K562 (cell line): ENCODE data around the gene PHTF2. TPM values are rescaled to one million over a fixed set of nuclear protein-coding genes. Genes with fewer than 3 reads are reported as not detected.

Experiments used
- BACH1 ChIP-seq: fragments of 200-800 bp; sonication (Bioruptor generic); IDR thresholded peaks from 2 replicates; pipeline ENCODE4 v1.6.1; 2016; ENCODE audit warnings: missing genetic modification characterization, missing compliant biosample characterization
- BRD4 ChIP-seq: fragments of 200-600 bp; sonication (generic); IDR thresholded peaks from 2 replicates; pipeline ENCODE4 v1.6.1; 2017; ENCODE audit warnings: inconsistent platforms
- C11orf30 ChIP-seq: fragments of 450-650 bp; IDR thresholded peaks from 2 replicates; pipeline ENCODE4 v1.6.1; 2016; ENCODE audit warnings: low read depth, mild to moderate bottlenecking
- CHD2 ChIP-seq: IDR thresholded peaks from 2 replicates; pipeline ENCODE4 v1.6.1; 2011; ENCODE audit warnings: low read depth, low read length
- CREB1 ChIP-seq, 2 experiments: sonication (generic) in 1 of 2; formaldehyde crosslinking in 1 of 2; IDR thresholded peaks; 2 replicates each; pipeline versions ENCODE4 v1.6.1 to v1.8.0; 2012 to 2022; ENCODE audit warnings: inconsistent platforms in 1 of 2, mild to moderate bottlenecking in 1 of 2, missing genetic modification reagents in 1 of 2, moderate library complexity in 1 of 2
- ETV5 ChIP-seq: sonication (generic); formaldehyde crosslinking; IDR thresholded peaks from 2 replicates; pipeline ENCODE4 v1.4.0; 2020; ENCODE audit warnings: low read depth, mild to moderate bottlenecking, missing genetic modification reagents
- FOSL1 ChIP-seq: fragments of 200-800 bp; sonication (Bioruptor generic); conservative IDR thresholded peaks from 2 replicates; pipeline ENCODE4 v1.6.1; 2016; ENCODE audit warnings: missing genetic modification characterization, missing compliant biosample characterization
- HDAC1 ChIP-seq, 2 experiments: fragments of 450-650 bp; IDR thresholded peaks; 2 replicates each; pipeline ENCODE4 v1.6.1; 2016 to 2017; ENCODE audit warnings: inconsistent platforms in 1 of 2, mild to moderate bottlenecking in 1 of 2, moderate library complexity in 1 of 2
- KLF6 ChIP-seq: fragments of 250-450 bp; sonication (Bioruptor Pico); IDR thresholded peaks from 2 replicates; pipeline ENCODE4 v1.4.0; 2020; ENCODE audit warnings: mild to moderate bottlenecking, moderate library complexity, borderline replicate concordance
- MAFF ChIP-seq: IDR thresholded peaks from 2 replicates; pipeline ENCODE4 v1.6.1; 2012; ENCODE audit warnings: low read length, improper control_type of control experiment
- MAFG ChIP-seq: fragments of 450-650 bp; conservative IDR thresholded peaks from 2 replicates; pipeline ENCODE4 v1.6.1; 2016; ENCODE audit warnings: missing genetic modification characterization, missing compliant biosample characterization
- MAFK ChIP-seq: IDR thresholded peaks from 2 replicates; pipeline ENCODE4 v1.6.1; 2011; ENCODE audit warnings: low read length, improper control_type of control experiment
- NR3C1 ChIP-seq: sonication (generic); formaldehyde crosslinking; IDR thresholded peaks from 2 replicates; pipeline ENCODE4 v1.8.1; 2022; ENCODE audit warnings: missing genetic modification reagents
- SPI1 ChIP-seq: IDR thresholded peaks from 2 replicates; pipeline ENCODE4 v1.6.1; 2011; ENCODE audit warnings: low read depth, low read length, control low read depth, borderline replicate concordance
- ZFP36 ChIP-seq: fragments of 150-350 bp; IDR thresholded peaks from 2 replicates; pipeline ENCODE4 v1.6.1; 2018; ENCODE audit warnings: low read length, low read depth; ENCODE audit not compliant: partially characterized antibody
- polyA plus RNA-seq, 8 experiments: library from polyadenylated mRNA; depleted of rRNA in 4 of 8; stranded (reverse) in 5 of 8; unstranded in 3 of 8; fragments of >200 nt; fragmentation: Nextera tagmentation in 2 of 8; fragmentation: Illumina TruSeq in 1 of 8; extraction: Ambion mirVana in 2 of 8; extraction: Trizol in 1 of 8; gene quantifications; 2 replicates each; pipeline versions ENCODE4 v1.2.1 to v1.2.3, GENCODE V29; 2011 to 2014; ENCODE audit warnings: inconsistent platforms in 1 of 8, missing spikeins in 1 of 8
- total RNA-seq, 7 experiments: library from RNA; depleted of rRNA in 6 of 7; stranded (reverse); fragments of >200 nt in 6 of 7; fragmentation: Illumina TruSeq in 2 of 7; extraction: Trizol in 2 of 7; gene quantifications; 2 replicates each; pipeline versions ENCODE4 v1.2.1 to v1.2.3, GENCODE V29; 2011 to 2021; ENCODE audit warnings: low replicate concordance in 1 of 7
- TF ChIP-seq, protein P1 (sequence below), 3 experiments: fragments of 200-800 bp in 1 of 3; fragments of 250-450 bp in 1 of 3; fragments of 450-650 bp in 1 of 3; sonication (Bioruptor Pico) in 1 of 3; sonication (Bioruptor generic) in 1 of 3; formaldehyde crosslinking in 1 of 3; IDR thresholded peaks; 2 replicates each; pipeline versions ENCODE4 v1.6.1 to v1.8.0; 2016 to 2022; ENCODE audit warnings: mild to moderate bottlenecking in 2 of 3, missing genetic modification characterization in 2 of 3, missing compliant biosample characterization in 1 of 3, moderate library complexity in 1 of 3
- TF ChIP-seq, protein P2 (sequence below): fragments of 450-650 bp; IDR thresholded peaks from one replicate; pipeline ENCODE4 v1.6.1; 2018; ENCODE audit warnings: mild to moderate bottlenecking, moderate library complexity; ENCODE audit not compliant: partially characterized antibody
- TF ChIP-seq, protein P3 (sequence below): fragments of 450-650 bp; IDR thresholded peaks from 2 replicates; pipeline ENCODE4 v1.6.1; 2016
- TF ChIP-seq, protein P4 (sequence below): sonication (generic); IDR thresholded peaks from 2 replicates; pipeline ENCODE4 v1.6.1; 2016

PHTF2 gene
- total and polyA plus RNA-seq, 9 of the 15 experiments (the other 6 are each of a cell fraction or from before 2014, with no cell fraction given): 17.9 to 43.6 (median 25.4) TPM

DNA sequence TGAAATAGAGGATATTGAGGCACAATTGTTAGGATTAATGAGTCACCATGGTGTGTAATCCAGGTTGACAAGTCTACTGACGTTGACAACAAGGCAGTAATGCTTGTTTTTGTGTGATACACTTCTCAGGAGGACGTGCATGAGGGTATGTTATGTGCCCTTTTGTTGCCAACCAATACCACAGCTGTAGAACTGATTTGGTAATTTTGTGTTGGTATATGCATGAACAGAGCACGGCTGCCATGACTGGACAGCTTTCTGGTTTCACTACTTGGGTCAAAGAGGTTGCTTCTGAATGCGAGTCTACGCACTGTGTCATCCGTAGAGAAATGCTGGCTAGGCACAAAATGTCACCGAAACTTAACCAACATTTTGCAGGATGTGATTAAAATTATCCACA, 32.9 kb downstream of the PHTF2 start (continued):
- TF ChIP-seq, protein P1, sequence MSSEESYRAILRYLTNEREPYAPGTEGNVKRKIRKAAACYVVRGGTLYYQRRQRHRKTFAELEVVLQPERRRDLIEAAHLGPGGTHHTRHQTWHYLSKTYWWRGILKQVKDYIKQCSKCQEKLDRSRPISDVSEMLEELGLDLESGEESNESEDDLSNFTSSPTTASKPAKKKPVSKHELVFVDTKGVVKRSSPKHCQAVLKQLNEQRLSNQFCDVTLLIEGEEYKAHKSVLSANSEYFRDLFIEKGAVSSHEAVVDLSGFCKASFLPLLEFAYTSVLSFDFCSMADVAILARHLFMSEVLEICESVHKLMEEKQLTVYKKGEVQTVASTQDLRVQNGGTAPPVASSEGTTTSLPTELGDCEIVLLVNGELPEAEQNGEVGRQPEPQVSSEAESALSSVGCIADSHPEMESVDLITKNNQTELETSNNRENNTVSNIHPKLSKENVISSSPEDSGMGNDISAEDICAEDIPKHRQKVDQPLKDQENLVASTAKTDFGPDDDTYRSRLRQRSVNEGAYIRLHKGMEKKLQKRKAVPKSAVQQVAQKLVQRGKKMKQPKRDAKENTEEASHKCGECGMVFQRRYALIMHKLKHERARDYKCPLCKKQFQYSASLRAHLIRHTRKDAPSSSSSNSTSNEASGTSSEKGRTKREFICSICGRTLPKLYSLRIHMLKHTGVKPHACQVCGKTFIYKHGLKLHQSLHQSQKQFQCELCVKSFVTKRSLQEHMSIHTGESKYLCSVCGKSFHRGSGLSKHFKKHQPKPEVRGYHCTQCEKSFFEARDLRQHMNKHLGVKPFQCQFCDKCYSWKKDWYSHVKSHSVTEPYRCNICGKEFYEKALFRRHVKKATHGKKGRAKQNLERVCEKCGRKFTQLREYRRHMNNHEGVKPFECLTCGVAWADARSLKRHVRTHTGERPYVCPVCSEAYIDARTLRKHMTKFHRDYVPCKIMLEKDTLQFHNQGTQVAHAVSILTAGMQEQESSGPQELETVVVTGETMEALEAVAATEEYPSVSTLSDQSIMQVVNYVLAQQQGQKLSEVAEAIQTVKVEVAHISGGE (CRISPR knock-in tag; IDR thresholded peaks at IDR 0.05): no peak
- peak; percentile 28; the same call in 1 of the 2 replicates for TF ChIP-seq BACH1
- no peak for TF ChIP-seq NR3C1 (CRISPR knock-in tag)
- no peak for TF ChIP-seq KLF6 (CRISPR knock-in tag)
- TF ChIP-seq, protein P2, sequence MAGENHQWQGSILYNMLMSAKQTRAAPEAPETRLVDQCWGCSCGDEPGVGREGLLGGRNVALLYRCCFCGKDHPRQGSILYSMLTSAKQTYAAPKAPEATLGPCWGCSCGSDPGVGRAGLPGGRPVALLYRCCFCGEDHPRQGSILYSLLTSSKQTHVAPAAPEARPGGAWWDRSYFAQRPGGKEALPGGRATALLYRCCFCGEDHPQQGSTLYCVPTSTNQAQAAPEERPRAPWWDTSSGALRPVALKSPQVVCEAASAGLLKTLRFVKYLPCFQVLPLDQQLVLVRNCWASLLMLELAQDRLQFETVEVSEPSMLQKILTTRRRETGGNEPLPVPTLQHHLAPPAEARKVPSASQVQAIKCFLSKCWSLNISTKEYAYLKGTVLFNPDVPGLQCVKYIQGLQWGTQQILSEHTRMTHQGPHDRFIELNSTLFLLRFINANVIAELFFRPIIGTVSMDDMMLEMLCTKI: no peak
- TF ChIP-seq C11orf30: peak; percentile 83
- no peak for TF ChIP-seq CHD2
- peak; percentile 50 for TF ChIP-seq MAFK
- TF ChIP-seq MAFG (tag): peak; percentile 51; the same call in 1 of the 2 replicates
- no peak for TF ChIP-seq CREB1 (IDR thresholded peaks at IDR 0.05)
- TF ChIP-seq CREB1 (CRISPR knock-in tag; IDR thresholded peaks at IDR 0.05): no peak
- peak; percentile 52; the same call in 1 of the 2 replicates for TF ChIP-seq MAFF
- TF ChIP-seq FOSL1: peak; percentile 41; the same call in 1 of the 2 replicates
- TF ChIP-seq HDAC1 (IDR thresholded peaks at IDR 0.05): no peak
- TF ChIP-seq BRD4: peak; percentile 57; the same call in 1 of the 2 replicates
- TF ChIP-seq ZFP36: no peak
- TF ChIP-seq SPI1: no peak
- TF ChIP-seq, protein P3, sequence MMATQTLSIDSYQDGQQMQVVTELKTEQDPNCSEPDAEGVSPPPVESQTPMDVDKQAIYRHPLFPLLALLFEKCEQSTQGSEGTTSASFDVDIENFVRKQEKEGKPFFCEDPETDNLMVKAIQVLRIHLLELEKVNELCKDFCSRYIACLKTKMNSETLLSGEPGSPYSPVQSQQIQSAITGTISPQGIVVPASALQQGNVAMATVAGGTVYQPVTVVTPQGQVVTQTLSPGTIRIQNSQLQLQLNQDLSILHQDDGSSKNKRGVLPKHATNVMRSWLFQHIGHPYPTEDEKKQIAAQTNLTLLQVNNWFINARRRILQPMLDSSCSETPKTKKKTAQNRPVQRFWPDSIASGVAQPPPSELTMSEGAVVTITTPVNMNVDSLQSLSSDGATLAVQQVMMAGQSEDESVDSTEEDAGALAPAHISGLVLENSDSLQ: no peak
- TF ChIP-seq ETV5: 0 out of 2 replicates have a peak, but pooled peaks have one; percentile 25
- TF ChIP-seq, protein P4, sequence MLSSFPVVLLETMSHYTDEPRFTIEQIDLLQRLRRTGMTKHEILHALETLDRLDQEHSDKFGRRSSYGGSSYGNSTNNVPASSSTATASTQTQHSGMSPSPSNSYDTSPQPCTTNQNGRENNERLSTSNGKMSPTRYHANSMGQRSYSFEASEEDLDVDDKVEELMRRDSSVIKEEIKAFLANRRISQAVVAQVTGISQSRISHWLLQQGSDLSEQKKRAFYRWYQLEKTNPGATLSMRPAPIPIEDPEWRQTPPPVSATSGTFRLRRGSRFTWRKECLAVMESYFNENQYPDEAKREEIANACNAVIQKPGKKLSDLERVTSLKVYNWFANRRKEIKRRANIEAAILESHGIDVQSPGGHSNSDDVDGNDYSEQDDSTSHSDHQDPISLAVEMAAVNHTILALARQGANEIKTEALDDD: peak; percentile 37; the same call in 1 of the 2 replicates
